Mucosa of stomach (tissue), 1 donor: ENCODE data around the gene INPPL1.
"Not testable (repeated sequence)": the region's sequence is repeated elsewhere in the genome, so short reads cannot be mapped to it uniquely, and the experiment has no call there.

Experiments
- H3K27me3 ChIP-seq: one replicate; pipeline ENCODE4 v1.7.0; 2013; ENCODE audit warnings: mild to moderate bottlenecking, low read length; ENCODE audit not compliant: control insufficient read depth, insufficient read depth
- H3K36me3 ChIP-seq: one replicate; pipeline ENCODE4 v1.7.0; 2013; ENCODE audit warnings: low read length; ENCODE audit not compliant: control insufficient read depth, insufficient read depth
- H3K4me1 ChIP-seq: one replicate; pipeline ENCODE4 v1.7.0; 2013; ENCODE audit warnings: mild to moderate bottlenecking, low read length; ENCODE audit not compliant: control insufficient read depth, insufficient read depth
- H3K4me3 ChIP-seq: one replicate; pipeline ENCODE4 v1.7.0; 2013; ENCODE audit warnings: low read length
- H3K9ac ChIP-seq: one replicate; pipeline ENCODE4 v1.7.0; 2013; ENCODE audit warnings: mild to moderate bottlenecking, low read length, moderate library complexity
- H3K9me3 ChIP-seq: one replicate; pipeline ENCODE4 v1.7.0; 2013; ENCODE audit warnings: mild to moderate bottlenecking, low read length, moderate library complexity; ENCODE audit not compliant: control insufficient read depth
- donor health status: Pancreatic carcinoma.

The INPPL1 gene

GRCh38 chr11:72259490-72259889, 34.9 kb downstream of the INPPL1 start:
- H3K36me3 ChIP-seq, result no peaks in the 10 kb centered on the region
- H3K27me3 ChIP-seq, result no peaks in the 10 kb centered on the region
- H3K4me1 ChIP-seq, result no peaks in the 10 kb centered on the region
- H3K4me3 ChIP-seq, result no peak overlapping the region
- no peak overlapping the region for H3K9ac ChIP-seq
- H3K9me3 ChIP-seq, result no peaks in the 10 kb centered on the region

GRCh38 chr11:72260574-72260973, 36.0 kb downstream of the INPPL1 start:
- Histone ChIP-seq H3K9ac (no peak overlapping the region), H3K9me3 (no peaks in the 10 kb centered on the region), H3K27me3 (no peaks in the 10 kb centered on the region), H3K4me3 (no peak overlapping the region), H3K36me3 (no peaks in the 10 kb centered on the region), H3K4me1 (no peaks in the 10 kb centered on the region)

- Histone ChIP-seq H3K36me3 (no peaks in the 10 kb centered on the region), H3K27me3 (no peaks in the 10 kb centered on the region), H3K9me3 (no peaks in the 10 kb centered on the region), H3K4me3 (no peak overlapping the region), H3K9ac (no peak overlapping the region), H3K4me1 (no peaks in the 10 kb centered on the region)
These were observed 38.8 kb downstream of the INPPL1 start for GRCh38 chr11:72263361-72263760.

GRCh38 chr11:72265951-72266350, 41.4 kb downstream of the INPPL1 start:
- H3K9me3 ChIP-seq, result no peaks in the 10 kb centered on the region
- H3K9ac ChIP-seq, result no peak overlapping the region
- no peaks in the 10 kb centered on the region for H3K36me3 ChIP-seq
- no peaks in the 10 kb centered on the region for H3K27me3 ChIP-seq
- no peak overlapping the region for H3K4me3 ChIP-seq
- no peaks in the 10 kb centered on the region for H3K4me1 ChIP-seq

GRCh38 chr11:72266960-72267359, 42.4 kb downstream of the INPPL1 start:
- H3K9ac ChIP-seq, H3K4me3 ChIP-seq, H3K27me3 ChIP-seq, H3K4me1 ChIP-seq, H3K9me3 ChIP-seq, H3K36me3 ChIP-seq: not testable (repeated sequence)

GRCh38 chr11:72267956-72268617, 43.5 kb downstream of the INPPL1 start:
- Histone ChIP-seq H3K36me3 (no peaks in the 10 kb centered on the region), H3K4me3 (no peak overlapping the region), H3K9ac (no peak overlapping the region), H3K27me3 (no peaks in the 10 kb centered on the region), H3K4me1 (no peaks in the 10 kb centered on the region), H3K9me3 (no peaks in the 10 kb centered on the region)

GRCh38 chr11:72271980-72272379, 47.4 kb downstream of the INPPL1 start:
- Histone ChIP-seq H3K9ac (no peak overlapping the region), H3K4me1 (no peaks in the 10 kb centered on the region), H3K27me3 (no peaks in the 10 kb centered on the region), H3K9me3 (no peaks in the 10 kb centered on the region), H3K4me3 (no peak overlapping the region), H3K36me3 (no peaks in the 10 kb centered on the region)

- Histone ChIP-seq H3K9me3 (no peaks in the 10 kb centered on the region), H3K36me3 (no peaks in the 10 kb centered on the region), H3K4me1 (no peaks in the 10 kb centered on the region), H3K27me3 (no peaks in the 10 kb centered on the region), H3K4me3 (no peak overlapping the region), H3K9ac (no peak overlapping the region)
These were observed 49.9 kb downstream of the INPPL1 start for GRCh38 chr11:72274435-72274834.

GRCh38 chr11:72278905-72279304, 54.3 kb downstream of the INPPL1 start:
- Histone ChIP-seq H3K9me3 (no peaks in the 10 kb centered on the region), H3K9ac (no peak overlapping the region), H3K27me3 (peaks cover 3% of the 10 kb centered on the region), H3K36me3 (no peaks in the 10 kb centered on the region), H3K4me3 (no peak overlapping the region), H3K4me1 (no peaks in the 10 kb centered on the region)

GRCh38 chr11:72280037-72280436, 55.5 kb downstream of the INPPL1 start:
- H3K9me3 ChIP-seq, result no peaks in the 10 kb centered on the region

GRCh38 chr11:72280726-72281315, 56.3 kb downstream of the INPPL1 start:
- Histone ChIP-seq H3K9ac (no peak overlapping the region), H3K9me3 (no peaks in the 10 kb centered on the region), H3K4me1 (no peaks in the 10 kb centered on the region), H3K27me3 (peaks cover 3% of the 10 kb centered on the region), H3K4me3 (no peak overlapping the region), H3K36me3 (no peaks in the 10 kb centered on the region)

More at GRCh38 chr11:72280037-72280436, 55.5 kb downstream of the INPPL1 start:
- no peak overlapping the region for H3K4me3 ChIP-seq
- no peaks in the 10 kb centered on the region for H3K36me3 ChIP-seq
- H3K9ac ChIP-seq, result no peak overlapping the region
- no peaks in the 10 kb centered on the region for H3K4me1 ChIP-seq
- peaks cover 3% of the 10 kb centered on the region for H3K27me3 ChIP-seq

GRCh38 chr11:72283947-72284346, 59.4 kb downstream of the INPPL1 start:
- H3K27me3 ChIP-seq, result peaks cover 3% of the 10 kb centered on the region
- no peaks in the 10 kb centered on the region for H3K9me3 ChIP-seq
- H3K36me3 ChIP-seq, result no peaks in the 10 kb centered on the region
- H3K4me3 ChIP-seq, result no peak overlapping the region
- no peak overlapping the region for H3K9ac ChIP-seq
- no peaks in the 10 kb centered on the region for H3K4me1 ChIP-seq
